ENCODE results near the gene GPC1.

GPC1 gene

GRCh38 chr2:240431271-240431660 is 4.2 kb upstream of the GPC1 start:
- no peak for DNase-seq (ENCODE audit: low read depth)

GRCh38 chr2:240431661-240432424 is 3.6 kb upstream of the GPC1 start:
- no peak for DNase-seq (ENCODE audit: low read depth)

- DNase-seq (ENCODE audit: low read depth): no peak
These were observed 3.0 kb upstream of the GPC1 start for GRCh38 chr2:240432430-240432819.

DNA sequence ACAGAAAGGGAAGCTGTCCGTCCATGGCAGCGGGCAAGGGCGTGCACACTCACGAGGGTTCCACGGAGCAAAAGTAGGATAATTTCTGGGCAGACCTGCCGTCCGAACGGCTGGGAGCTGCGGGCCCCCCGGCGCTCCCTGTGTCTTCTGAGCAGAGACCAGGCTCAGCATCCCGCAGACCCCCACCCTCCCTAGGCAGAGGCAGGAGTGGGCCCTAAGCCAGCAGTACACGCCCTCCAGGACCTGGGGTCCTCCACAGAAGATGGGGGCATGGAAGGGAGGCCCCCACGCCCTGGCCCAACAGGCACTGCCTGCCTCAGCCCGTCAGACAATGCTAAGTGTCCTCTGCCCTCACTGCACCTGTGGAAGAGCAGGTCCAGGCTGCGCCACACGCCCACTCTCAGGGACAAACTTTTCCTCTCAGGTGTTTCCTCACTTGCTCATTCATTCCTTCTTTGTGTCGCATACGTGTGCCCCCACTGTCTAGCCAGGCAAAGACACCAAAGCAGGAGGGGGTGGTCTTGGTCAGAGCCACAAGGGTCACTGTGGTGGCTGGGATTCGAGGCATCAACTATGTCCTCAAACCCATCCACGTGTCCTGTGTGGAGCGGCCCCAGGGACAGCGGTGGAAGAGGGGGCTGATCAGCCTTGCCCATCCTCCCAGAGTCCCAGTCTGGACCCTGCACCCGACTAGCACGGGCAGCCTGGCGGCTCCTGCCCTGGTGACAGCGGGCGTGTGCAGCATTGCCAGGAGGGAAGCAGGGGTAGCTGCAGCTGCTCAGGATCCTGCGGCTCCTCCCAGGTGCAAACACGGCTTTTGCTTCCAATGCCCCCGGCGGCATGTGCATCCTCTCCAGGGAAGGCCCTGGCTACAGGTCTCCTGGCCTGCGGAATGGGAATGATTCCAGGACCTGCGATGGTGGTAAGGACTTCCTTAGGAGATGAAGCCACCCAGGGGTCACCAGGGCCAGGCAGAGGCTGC is 2.4 kb upstream of the GPC1 start:
- DNase-seq (ENCODE audit: low read depth): no peak

DNA sequence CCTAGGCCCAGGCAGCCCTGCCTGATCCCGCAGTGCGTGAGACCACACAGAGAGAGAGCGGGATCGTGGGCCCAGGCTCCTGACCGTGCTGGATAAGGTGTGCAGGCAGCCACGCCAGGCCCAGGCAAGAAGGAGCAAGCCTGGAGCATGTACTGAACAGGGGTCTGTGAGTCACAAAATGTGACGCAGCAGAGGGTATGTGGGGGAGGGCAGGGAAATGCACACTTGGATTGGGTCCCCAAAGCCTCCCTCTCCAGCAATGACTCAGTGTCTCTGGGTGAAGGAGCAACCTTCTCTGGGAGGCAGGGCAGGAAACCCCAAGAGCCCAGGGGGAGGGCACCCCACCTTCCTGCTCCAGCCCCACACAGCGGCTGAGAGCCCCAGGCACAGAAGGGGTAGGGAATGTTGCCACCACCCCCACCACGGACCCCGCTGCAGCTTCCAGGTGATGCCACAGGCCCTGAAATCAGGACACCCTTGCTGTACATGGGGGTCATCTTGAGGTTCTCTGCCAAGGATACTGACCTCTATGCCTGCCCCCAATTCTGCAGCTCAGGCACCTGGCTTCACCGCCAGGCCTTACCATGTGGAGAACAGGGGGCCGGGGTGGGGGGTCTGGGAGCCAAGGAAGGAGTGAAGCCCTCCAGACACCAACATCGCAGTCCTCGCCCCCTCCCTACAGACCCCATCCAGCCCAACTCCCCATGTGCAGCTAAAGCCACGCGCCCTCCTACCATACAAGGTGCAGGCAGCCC is 1.3 kb upstream of the GPC1 start:
- DNase-seq (ENCODE audit: low read depth): no peak

DNA sequence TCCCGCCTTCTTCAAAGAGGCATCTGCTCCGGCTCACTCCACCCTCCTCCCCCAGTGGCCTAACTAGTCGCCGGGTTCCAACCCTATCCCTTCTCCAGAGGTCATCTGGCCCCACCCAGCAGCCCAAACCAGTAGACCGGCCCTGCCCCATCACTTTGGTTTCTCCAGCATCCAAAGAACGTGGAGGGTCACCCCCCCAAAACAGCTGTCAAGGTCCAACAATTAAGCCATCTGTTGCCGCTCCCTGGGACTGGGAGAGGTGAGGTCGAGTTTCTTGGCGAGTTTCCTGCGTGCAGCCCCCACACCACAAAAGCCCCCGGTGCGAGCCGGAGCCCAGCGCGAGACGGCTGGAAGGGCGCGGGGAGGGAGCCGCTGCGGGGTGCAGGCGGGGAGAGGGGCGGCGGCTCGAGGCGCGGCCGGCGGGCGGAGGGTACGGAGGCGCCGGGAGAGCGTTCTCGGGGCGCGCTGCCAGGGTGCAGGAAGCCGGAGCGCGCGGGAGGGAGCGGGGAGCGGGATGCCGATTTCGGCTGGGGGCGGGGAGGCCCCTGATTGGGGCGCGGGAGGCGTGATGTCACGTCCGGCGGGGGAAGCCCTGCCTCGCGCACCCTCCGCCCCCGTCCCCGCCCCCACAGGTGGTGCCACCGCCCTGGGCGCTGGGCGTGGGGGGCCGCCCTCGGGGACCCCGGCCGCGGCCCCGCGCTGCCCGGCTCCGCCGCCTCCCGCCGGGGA is 571 bp upstream of the GPC1 start:
- peak; percentile 72 for DNase-seq (ENCODE audit: low read depth)

DNA sequence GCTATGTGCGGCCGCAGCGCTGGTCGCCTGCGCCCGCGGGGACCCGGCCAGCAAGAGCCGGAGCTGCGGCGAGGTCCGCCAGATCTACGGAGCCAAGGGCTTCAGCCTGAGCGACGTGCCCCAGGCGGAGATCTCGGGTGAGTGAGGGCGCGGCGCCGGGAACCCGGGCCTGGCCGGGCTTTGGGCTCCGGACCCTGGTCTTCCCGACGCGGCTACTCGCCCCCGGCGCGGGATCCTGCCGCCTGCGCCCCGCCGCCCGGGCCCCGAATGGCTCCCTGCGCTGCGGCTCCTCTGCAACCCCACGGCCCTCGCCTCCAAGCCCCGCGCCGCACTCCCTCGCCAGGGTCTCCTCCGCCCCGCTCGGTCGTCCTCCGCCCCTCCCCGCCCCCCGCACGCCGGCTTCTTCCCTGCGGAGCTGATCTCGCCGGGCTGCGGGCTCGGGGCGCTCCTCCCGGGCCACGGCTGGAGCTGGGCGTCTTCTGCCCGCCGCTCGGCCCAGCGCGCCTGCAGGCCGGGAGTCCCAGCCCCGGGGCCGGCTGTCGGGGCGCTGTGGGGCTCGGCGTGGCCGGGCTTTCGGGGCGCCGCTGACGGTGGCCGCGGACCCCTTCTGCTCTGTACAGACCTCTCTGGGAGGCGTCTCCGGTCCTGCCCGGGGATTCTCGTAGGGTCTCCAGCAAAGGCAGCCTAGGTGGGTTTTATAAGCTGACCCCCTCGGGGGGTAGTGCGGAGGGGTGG is 652 bp downstream of the GPC1 start:
- DNase-seq (ENCODE audit: low read depth): no peak

GRCh38 chr2:240436683-240437550 is 1.5 kb downstream of the GPC1 start:
- no peak for DNase-seq (ENCODE audit: low read depth)

DNA sequence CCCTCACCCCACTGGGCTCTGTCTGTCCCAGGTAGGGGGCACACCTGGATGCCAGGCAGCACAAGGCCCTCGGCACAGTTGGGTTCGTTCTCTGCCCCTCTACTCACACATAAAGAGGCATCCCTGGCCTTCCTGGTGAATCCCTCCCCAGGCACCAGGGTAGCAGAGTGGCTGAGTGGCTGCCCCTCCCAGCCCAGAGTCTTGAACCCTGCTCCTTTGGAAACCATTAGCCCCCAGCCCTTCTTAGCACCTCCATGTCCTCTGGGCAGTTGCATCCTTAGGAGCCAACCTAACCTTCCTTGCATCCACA is 2.0 kb downstream of the GPC1 start:
- no peak for DNase-seq (ENCODE audit: low read depth)

DNA sequence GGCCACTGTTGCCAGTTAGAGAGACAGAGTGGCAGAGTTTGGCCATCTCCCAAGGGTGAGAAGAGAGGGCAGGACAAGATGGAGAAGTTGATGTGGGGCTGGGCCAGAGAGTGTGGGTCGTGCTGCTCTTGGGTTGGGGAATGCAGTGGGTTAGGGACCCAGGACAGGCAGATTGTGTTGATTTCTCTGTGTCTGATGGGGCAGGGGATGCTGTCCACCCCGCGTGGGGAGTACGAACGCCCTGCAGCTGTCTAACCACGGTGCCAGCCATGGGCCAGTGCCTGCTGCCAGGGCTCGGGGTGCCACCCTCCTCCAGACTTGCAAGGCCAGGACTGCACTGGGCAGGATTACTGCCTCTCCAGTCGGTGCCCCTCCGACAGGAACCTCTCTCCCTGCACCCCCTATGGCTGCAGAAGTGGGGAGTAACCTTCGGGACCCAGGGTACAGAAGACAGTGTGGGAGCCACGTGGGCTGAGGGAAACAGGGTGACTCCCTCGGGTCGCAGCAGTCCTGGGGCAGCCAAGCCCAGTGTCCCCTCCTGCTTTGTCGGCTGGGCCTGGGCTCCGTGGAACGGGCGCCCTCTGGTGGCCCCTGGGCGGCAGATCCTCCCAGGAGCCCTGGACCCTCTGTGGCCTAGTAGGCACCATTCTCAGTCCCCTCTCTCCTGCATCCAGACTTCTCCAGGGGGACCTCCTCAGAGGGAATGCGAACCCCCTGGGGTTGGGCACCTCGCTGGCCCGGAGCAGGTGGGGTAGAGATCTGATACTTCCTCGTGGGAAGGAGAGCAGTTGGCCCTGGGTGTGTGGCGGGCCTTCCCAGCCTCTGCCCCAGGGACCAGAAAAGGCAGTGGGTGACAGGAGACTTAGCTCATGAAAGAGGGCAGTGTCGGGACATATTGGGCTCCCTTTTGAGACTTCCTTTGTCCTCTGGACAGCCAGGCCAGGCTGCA is 2.7 kb downstream of the GPC1 start:
- DNase-seq (ENCODE audit: low read depth): peak; percentile 46

DNA sequence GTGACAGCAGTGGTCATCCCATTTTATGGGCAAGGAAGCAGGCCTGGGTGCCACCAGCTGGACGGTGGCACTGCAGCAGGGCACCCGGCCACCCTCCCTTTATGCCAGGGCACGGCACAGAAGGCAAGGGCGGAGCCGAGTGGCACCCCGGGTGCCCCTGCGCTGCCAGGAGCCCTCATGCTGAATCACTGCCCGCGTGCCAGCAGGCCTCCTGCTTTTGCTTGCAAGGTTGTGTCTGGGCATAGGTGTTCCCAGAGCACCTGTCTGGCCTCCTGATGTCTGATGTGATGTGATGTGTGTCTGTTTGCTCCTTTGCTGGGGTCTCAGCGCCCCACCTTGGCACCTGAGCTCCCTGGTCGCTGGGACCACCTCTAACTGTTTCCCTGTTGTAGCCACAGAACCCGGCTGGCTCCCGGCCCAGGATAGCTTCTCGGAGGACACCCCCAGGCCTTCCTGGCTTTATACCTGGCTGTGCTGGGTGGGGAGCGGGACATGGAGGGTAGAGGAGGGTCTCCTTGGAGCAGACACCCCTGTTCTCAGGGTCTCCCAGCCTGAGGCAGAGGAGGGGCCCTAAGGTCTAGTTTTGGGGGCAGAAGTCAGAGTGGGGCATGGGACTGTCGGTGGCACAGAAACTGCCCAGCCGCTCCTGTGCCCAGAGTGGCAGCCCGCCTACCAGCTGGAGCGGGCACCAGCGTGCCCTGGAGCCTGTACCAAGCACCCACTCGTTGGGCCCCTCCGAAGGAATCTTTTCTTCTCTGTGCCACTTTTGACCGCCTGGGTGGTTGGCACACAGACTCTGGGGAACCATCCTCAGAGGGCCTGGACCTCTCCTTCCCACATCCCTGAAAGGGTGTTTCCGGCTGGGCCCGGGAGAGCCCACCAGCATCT is 3.6 kb downstream of the GPC1 start:
- DNase-seq (ENCODE audit: low read depth): no peak

DNA sequence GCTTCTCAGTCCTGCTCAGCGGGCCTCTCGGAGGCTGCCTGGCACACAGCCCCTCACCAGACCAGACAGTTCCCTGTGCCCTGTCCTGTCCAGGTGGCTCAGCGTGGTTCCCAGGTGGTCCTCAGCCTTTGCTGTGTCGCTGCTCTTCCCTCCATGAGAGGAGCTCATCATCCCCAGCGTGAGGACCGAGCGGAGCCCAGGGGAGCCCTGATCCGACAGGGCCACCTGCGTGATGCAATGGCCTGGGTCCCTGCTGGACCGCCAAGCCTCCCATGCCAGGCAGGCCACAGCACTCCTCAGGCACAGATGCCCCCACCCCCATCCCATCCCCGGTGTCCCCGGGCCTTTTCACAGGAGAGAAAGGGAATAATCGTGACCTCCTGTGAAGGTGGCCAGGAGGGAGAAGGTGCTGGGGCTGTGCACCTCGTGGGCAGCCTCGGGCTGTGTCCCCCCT is 4.3 kb downstream of the GPC1 start:
- DNase-seq (ENCODE audit: low read depth): no peak

DNA sequence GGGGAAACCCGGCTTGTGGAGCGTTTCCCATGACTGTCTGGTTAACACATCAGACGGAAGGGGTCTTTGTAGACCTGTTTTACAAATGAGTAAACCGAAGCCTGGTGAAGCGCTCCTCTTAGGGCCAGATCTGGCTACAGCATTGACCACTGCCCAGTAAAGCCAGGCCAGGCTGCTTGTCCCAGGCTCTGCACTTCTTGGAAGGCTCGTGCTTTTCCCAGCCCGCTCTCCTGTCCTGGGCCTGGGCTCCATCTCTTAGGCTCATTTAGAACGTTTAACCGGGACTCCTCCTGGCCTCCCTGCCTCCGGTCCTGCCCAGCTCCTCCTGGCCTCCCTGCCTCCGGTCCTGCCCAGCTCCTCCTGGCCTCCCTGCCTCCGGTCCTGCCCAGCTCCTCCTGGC is 4.8 kb downstream of the GPC1 start:
- no peak for DNase-seq (ENCODE audit: low read depth)

GRCh38 chr2:240440704-240441320 is 5.3 kb downstream of the GPC1 start:
- DNase-seq (ENCODE audit: low read depth): no peak

DNA sequence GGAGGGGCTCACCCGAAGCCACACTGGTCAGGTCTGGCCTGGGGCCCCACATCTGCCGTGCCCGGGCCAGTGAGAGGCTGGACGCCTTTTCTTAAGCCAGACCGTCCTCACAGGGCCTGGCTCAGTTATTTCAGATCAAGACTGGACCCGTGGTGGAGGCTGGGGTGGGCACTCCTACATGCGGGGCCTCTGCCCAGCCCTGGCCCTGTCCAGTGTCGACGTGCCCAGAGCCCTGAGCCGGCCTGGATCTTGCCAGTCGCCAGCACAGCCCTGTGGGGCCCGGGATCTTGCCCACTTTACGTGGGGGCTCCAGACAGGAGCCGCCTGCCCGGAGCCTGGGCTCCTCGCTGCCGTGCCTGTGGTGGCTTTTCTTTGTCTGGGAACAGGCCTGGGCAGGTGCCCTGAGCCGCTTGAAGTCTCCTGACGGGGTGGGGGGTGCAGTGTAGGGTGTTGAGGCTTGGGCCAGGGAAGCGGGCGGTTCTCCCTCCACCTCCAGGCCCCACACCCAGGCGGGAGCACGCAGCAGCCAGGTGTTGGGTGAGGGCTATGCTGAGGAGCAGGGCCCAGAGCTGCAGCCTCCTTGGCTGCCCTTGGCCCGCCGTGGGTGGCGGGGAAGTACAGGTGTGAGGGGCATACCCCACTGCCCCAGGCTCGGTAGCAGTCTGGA is 6.0 kb downstream of the GPC1 start:
- DNase-seq (ENCODE audit: low read depth): no peak

GRCh38 chr2:240441993-240442411 is 6.5 kb downstream of the GPC1 start:
- no peak for DNase-seq (ENCODE audit: low read depth)
